Activated CD4-positive, alpha-beta T cell treated with anti-CD3 and anti-CD28 coated beads for 36 hours (primary cell): Measurements from ENCODE around the gene TNN. TPM values are rescaled to one million over a fixed set of nuclear protein-coding genes. Genes with fewer than 3 reads are reported as not detected.
A peak's percentile ranks its signal among the peaks of the same experiment; 100 is the strongest.
"Not testable (repeated sequence)": the region's sequence is repeated elsewhere in the genome, so short reads cannot be mapped to it uniquely, and the experiment has no call there.

Source experiments
- ATAC-seq: fragments of 200-7000 bp; cut with Tn5 transposase; one replicate; pipeline ENCODE4 v1.10.0; 2021; ENCODE audit warnings: mild to moderate bottlenecking, moderate library complexity
- CTCF ChIA-PET: fragments of 350-600 bp; sonication (Branson Sonifier 250); formaldehyde crosslinking; loops from one replicate; lab custom pipeline; 2021; ENCODE audit warnings: antibody characterized with exemption; lab: Charles Lee
- POLR2A ChIA-PET: fragments of 350-600 bp; sonication (Branson Sonifier 250); formaldehyde crosslinking; loops from one replicate; lab custom pipeline; 2021; ENCODE audit warnings: antibody characterized with exemption, inconsistent platforms; lab: Charles Lee
- DNase-seq: peaks from one replicate; pipeline ENCODE4 v3.0.0-alpha.2; 2020
- H3K27ac Mint-ChIP-seq: one replicate; pipeline ENCODE4 v1.8.0; 2021; ENCODE audit warnings: mixed read lengths
- H3K27me3 Mint-ChIP-seq: one replicate; pipeline ENCODE4 v1.8.0; 2021; ENCODE audit warnings: mixed read lengths
- H3K36me3 Mint-ChIP-seq: one replicate; pipeline ENCODE4 v1.8.0; 2021; ENCODE audit warnings: low read depth, mixed read lengths
- H3K4me1 Mint-ChIP-seq: one replicate; pipeline ENCODE4 v1.8.0; 2021; ENCODE audit warnings: mixed read lengths
- H3K4me3 Mint-ChIP-seq: one replicate; pipeline ENCODE4 v1.8.0; 2021; ENCODE audit warnings: mild to moderate bottlenecking, moderate library complexity, mixed read lengths
- H3K9me3 Mint-ChIP-seq: one replicate; pipeline ENCODE4 v1.8.0; 2021; ENCODE audit warnings: low read depth, mixed read lengths
- intact Hi-C, 2 experiments: fragments of 100-400 bp; cut with DNase I in 1 of 2; cut with micrococcal nuclease in 1 of 2; formaldehyde crosslinking; loops; one replicate each; pipeline versions ENCODE4 v1.14.2 to v1.15.1; 2022 to 2024; cut with DNase I, micrococcal nuclease
- total RNA-seq, 2 experiments: library from RNA; stranded (reverse); gene quantifications; one replicate each; pipeline ENCODE4 v1.2.3, GENCODE V29; 2021

Gene TNN
- total RNA-seq, 2 experiments from 2014 or later: 0.05 TPM; not detected in 1

GRCh38 chr1:175040324-175040879 is 27.2 kb upstream of the TNN start:
- Mint-ChIP-seq H3K4me3 (no peak overlapping the region), H3K4me1 (no peaks in the 10 kb centered on the region), H3K27ac (no peak overlapping the region), H3K9me3 (no peaks in the 10 kb centered on the region), H3K27me3 (peaks cover 3% of the 10 kb centered on the region), H3K36me3 (no peaks in the 10 kb centered on the region)
- intact Hi-C loops: no loop called here
- DNase-seq (no peak), ATAC-seq (no peak)
- POLR2A ChIA-PET: no interaction called here
- CTCF ChIA-PET: interaction anchor here (0.6 to 1.0 kb wide), 2 partner anchors 9 to 298 kb away, joined by 3 read pairs; no protein-coding TSS in a partner anchor

GRCh38 chr1:175042650-175043049 is 25.0 kb upstream of the TNN start:
- Mint-ChIP-seq H3K36me3 (no peaks in the 10 kb centered on the region), H3K27ac (no peak overlapping the region), H3K4me1 (no peaks in the 10 kb centered on the region), H3K4me3 (no peak overlapping the region), H3K9me3 (no peaks in the 10 kb centered on the region), H3K27me3 (peaks cover 6% of the 10 kb centered on the region)
- DNase-seq (no peak), ATAC-seq (no peak)
- intact Hi-C loops: no loop called here
- CTCF ChIA-PET: no interaction called here
- POLR2A ChIA-PET: interaction anchor here (0.6 kb wide), 1 partner anchor 10 kb away, joined by 3 read pairs; no protein-coding TSS in a partner anchor

DNA sequence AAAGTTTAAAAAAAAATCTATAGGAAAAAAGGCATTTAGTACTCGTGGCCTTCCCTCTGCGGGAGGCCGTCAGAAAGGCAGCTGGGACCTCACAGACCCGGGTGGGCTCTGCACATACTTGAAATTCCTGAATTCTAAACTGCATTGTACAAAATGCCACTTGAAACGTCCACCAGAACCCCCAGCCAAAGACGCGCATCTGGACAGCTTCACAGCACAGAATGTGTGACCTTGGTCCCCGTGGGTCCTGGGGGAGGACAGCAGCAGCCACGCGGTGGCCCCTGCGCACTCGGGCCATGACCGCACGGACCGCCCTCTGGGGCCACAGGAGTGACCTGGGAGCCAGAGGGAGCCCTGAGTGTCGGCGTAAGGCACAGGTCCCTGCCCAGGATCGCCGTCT is 23.8 kb upstream of the TNN start:
- no peak for DNase-seq
- CTCF ChIA-PET: no interaction called here
- Mint-ChIP-seq H3K36me3 (no peaks in the 10 kb centered on the region), H3K27me3 (peaks cover 9% of the 10 kb centered on the region), H3K9me3 (no peaks in the 10 kb centered on the region), H3K4me1 (no peaks in the 10 kb centered on the region), H3K27ac (no peak overlapping the region), H3K4me3 (no peak overlapping the region)
- ATAC-seq: no peak
- POLR2A ChIA-PET: no interaction called here
- intact Hi-C loops: no loop called here

DNA sequence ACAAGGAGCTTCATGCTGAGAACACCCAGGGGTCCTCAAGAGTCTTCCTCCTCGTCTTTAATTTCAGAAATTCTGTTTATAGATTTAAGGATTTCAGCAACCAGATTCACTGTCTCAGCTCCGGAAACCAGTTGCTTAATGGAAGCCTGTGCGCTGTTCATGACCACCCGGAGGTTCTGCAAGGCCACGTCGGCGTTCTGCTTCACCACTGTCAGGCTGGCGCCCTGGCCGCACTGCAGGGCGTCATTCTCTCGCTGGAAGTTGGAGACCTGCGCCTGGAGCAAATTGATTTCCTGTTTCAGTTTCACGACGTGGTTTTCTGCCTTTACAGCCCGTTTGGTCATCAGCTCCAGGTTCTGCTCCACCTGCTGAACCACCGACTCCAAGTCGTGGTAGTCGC is 23.0 kb upstream of the TNN start:
- ATAC-seq, H3K27ac Mint-ChIP-seq, DNase-seq, H3K9me3 Mint-ChIP-seq, H3K4me1 Mint-ChIP-seq, CTCF ChIA-PET, H3K4me3 Mint-ChIP-seq, POLR2A ChIA-PET, intact Hi-C loops, H3K36me3 Mint-ChIP-seq: not testable (repeated sequence)
- H3K27me3 Mint-ChIP-seq: peaks cover 13% of the 10 kb centered on the region

- no peaks in the 10 kb centered on the region for H3K9me3 Mint-ChIP-seq
- ATAC-seq (no peak), DNase-seq (no peak)
- no peak overlapping the region for H3K4me3 Mint-ChIP-seq
- ChIA-PET POLR2A (no interaction called here), CTCF (no interaction called here)
- intact Hi-C loops: no loop called here
- H3K4me1 Mint-ChIP-seq: no peaks in the 10 kb centered on the region
- no peaks in the 10 kb centered on the region for H3K36me3 Mint-ChIP-seq
- no peak overlapping the region for H3K27ac Mint-ChIP-seq
- peaks cover 13% of the 10 kb centered on the region for H3K27me3 Mint-ChIP-seq
Measured at GRCh38 chr1:175045097-175045496, 22.5 kb upstream of the TNN start.

GRCh38 chr1:175045519-175045918 is 22.1 kb upstream of the TNN start:
- POLR2A ChIA-PET: no interaction called here
- no peak overlapping the region for H3K27ac Mint-ChIP-seq
- CTCF ChIA-PET: no interaction called here
- H3K9me3 Mint-ChIP-seq: no peaks in the 10 kb centered on the region
- DNase-seq (no peak), ATAC-seq (no peak)
- no peaks in the 10 kb centered on the region for H3K36me3 Mint-ChIP-seq
- no peak overlapping the region for H3K4me3 Mint-ChIP-seq
- H3K27me3 Mint-ChIP-seq: peaks cover 13% of the 10 kb centered on the region
- intact Hi-C loops: no loop called here
- no peaks in the 10 kb centered on the region for H3K4me1 Mint-ChIP-seq

DNA sequence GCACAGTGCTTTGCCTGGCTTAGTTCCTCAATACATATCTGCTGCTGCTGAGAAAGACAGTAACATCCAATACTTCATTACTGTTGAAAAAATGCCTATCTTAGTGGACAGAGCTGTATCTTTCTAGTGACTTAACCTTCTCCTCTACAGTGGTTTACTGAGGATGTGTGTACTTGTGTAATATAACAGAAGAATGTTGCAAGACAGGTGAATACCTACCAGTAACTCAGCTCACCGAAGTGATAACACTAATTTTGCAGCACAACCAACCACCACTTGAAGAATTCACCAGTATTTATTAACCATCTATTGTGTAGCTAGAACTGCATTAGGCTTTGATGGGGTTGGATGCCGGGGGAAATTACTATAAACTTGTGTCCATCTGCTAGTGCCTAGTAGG is 16.6 kb upstream of the TNN start:
- H3K36me3 Mint-ChIP-seq: no peaks in the 10 kb centered on the region
- H3K9me3 Mint-ChIP-seq: no peaks in the 10 kb centered on the region
- no peak overlapping the region for H3K4me3 Mint-ChIP-seq
- POLR2A ChIA-PET: no interaction called here
- intact Hi-C loops: no loop called here
- CTCF ChIA-PET: interaction anchor here (0.6 to 1.0 kb wide), 2 partner anchors 74 to 96 kb away, joined by 4 read pairs; no protein-coding TSS in a partner anchor
- no peak overlapping the region for H3K27ac Mint-ChIP-seq
- H3K4me1 Mint-ChIP-seq: no peaks in the 10 kb centered on the region
- ATAC-seq: no peak
- H3K27me3 Mint-ChIP-seq: peaks cover 19% of the 10 kb centered on the region
- DNase-seq: no peak

DNA sequence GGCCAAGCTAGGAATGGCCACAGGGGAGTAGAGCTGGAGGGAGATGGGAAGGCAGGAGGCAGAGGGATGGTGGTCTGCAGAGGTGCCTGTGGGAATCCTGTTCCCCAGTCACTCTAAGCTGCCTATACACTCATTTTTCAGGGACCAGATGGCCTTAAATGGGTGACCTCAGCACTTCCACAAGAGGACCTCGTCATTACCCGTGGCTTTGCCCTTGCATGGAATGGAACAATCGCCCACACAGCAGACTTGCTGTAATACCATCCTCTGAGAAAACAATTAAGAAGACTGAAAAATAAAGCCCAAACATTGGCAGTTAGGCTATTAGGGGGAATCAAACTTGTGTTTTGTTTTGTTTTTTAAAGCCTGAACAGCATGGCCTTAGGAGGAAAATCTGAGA is 12.9 kb upstream of the TNN start:
- Mint-ChIP-seq H3K9me3 (peaks cover 3% of the 10 kb centered on the region), H3K4me3 (no peak overlapping the region), H3K27ac (no peak overlapping the region), H3K4me1 (no peaks in the 10 kb centered on the region), H3K27me3 (peaks cover 12% of the 10 kb centered on the region), H3K36me3 (no peaks in the 10 kb centered on the region)
- intact Hi-C loops: no loop called here
- ChIA-PET CTCF (interaction anchor here (0.7 to 1.1 kb wide), 3 partner anchors 25 to 1187 kb away, joined by 3 to 6 read pairs (median 4); no protein-coding TSS in a partner anchor), POLR2A (no interaction called here)
- no peak for ATAC-seq
- no peak for DNase-seq

DNA sequence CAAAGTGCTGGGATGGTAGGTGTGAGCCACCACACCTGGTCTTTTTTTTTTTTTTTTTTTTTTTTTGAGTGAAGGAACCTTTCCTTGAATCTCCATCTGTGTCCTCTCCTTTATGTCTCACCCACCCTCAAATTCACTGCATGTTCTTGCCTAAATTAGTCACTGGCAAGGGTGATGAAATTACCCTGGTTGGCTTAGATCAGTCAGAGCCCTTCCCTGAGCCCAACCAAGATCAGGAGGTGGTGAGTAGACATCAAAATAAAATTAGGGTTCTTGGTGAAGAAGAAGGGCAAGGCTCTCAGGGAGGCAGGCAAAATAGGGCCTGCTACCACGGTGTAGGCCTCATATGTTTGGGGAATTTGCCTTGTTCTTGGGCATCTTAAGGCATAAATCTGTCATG is 5.3 kb upstream of the TNN start:
- H3K36me3 Mint-ChIP-seq: no peaks in the 10 kb centered on the region
- no peaks in the 10 kb centered on the region for H3K27me3 Mint-ChIP-seq
- H3K4me3 Mint-ChIP-seq: no peak overlapping the region
- intact Hi-C loops: no loop called here
- CTCF ChIA-PET: no interaction called here
- POLR2A ChIA-PET: no interaction called here
- DNase-seq (no peak), ATAC-seq (peak; percentile 55)
- H3K9me3 Mint-ChIP-seq: no peaks in the 10 kb centered on the region
- H3K4me1 Mint-ChIP-seq: no peaks in the 10 kb centered on the region
- H3K27ac Mint-ChIP-seq: no peak overlapping the region

DNA sequence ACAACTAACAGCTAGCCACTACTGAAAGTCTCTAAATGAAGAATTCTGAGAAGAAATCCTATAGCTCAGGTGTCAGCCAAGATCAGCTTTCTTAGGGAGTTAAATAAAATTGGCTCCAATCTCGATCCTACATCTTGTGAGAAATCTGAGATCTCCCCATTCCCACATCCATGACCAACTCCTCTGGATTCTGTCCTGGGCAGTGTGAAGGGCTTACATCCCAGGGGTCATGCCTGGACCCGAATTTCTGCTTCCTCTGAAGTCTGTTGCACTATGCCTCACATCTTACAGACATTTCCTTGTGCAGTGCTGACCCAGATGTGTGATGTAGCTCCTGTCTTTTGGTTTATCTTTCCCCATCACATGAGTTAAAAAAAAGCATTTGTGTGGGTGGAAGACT is 4.8 kb upstream of the TNN start:
- Mint-ChIP-seq H3K27me3 (no peaks in the 10 kb centered on the region), H3K4me1 (no peaks in the 10 kb centered on the region), H3K4me3 (no peak overlapping the region), H3K27ac (no peak overlapping the region), H3K9me3 (no peaks in the 10 kb centered on the region), H3K36me3 (no peaks in the 10 kb centered on the region)
- ATAC-seq (no peak), DNase-seq (no peak)
- ChIA-PET CTCF (no interaction called here), POLR2A (no interaction called here)
- intact Hi-C loops: no loop called here

- H3K4me3 Mint-ChIP-seq: no peak overlapping the region
- CTCF ChIA-PET: interaction anchor here (0.9 kb wide), 1 partner anchor 18 kb away, joined by 3 read pairs; no protein-coding TSS in a partner anchor
- H3K9me3 Mint-ChIP-seq: no peaks in the 10 kb centered on the region
- POLR2A ChIA-PET: no interaction called here
- DNase-seq (no peak), ATAC-seq (no peak)
- H3K36me3 Mint-ChIP-seq: no peaks in the 10 kb centered on the region
- no peak overlapping the region for H3K27ac Mint-ChIP-seq
- H3K4me1 Mint-ChIP-seq: peaks cover 15% of the 10 kb centered on the region
- intact Hi-C loops: no loop called here
- H3K27me3 Mint-ChIP-seq: peaks cover 7% of the 10 kb centered on the region
Measured at GRCh38 chr1:175070818-175071217, 3.2 kb downstream of the TNN start.

DNA sequence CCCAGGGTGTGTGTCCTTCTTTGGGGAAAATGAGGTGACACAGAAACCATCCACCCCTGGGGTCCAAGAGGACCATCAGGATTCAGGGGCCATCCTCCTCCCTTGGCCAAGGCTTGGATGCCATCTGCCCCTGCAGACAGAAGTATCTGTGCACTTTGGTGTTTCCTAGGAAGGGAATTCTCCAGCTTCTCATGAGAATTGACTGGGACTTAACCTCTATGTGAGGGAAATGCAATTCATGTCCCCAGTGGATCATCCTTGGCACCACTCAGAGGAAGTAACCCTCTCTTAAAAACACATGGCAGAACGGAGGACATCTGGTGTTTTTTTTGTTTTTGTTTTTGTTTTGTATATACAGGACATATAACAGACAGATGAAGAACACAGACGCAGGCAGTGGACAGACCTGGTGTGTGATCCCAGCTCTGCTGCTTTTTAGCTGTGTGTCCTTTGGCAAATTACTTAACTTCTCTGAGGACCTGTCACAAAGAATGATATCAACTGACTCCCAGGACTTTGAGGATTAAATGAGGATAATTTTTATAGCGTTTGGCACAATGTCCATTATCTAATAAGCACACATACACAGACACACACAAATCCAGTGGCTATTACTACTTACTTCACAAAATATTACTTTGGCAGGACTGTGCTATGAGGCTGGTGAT is 3.8 kb downstream of the TNN start:
- POLR2A ChIA-PET: no interaction called here

More for the DNA sequence above, 3.8 kb downstream of the TNN start:
- no peak overlapping the region for H3K27ac Mint-ChIP-seq
- intact Hi-C loops: no loop called here
- peaks cover 7% of the 10 kb centered on the region for H3K27me3 Mint-ChIP-seq
- DNase-seq (no peak), ATAC-seq (no peak)
- CTCF ChIA-PET: interaction anchor here (0.6 to 0.7 kb wide), 2 partner anchors 35 to 398 kb away, joined by 3 read pairs; no protein-coding TSS in a partner anchor
- no peak overlapping the region for H3K4me3 Mint-ChIP-seq
- H3K9me3 Mint-ChIP-seq: no peaks in the 10 kb centered on the region
- H3K36me3 Mint-ChIP-seq: no peaks in the 10 kb centered on the region
- peaks cover 15% of the 10 kb centered on the region for H3K4me1 Mint-ChIP-seq
